Right lobe of liver (tissue), 6 donors: ENCODE measurements around the gene SLC15A3. TPM values are rescaled to one million over a fixed set of nuclear protein-coding genes. Genes with fewer than 3 reads are reported as not detected.

ENCODE experiments used
- ATAC-seq, 4 donors: fragments of 200-7000 bp; cut with Tn5 transposase; one replicate each; pipeline ENCODE4 v1.9.1; 2020; ENCODE audit warnings: mild to moderate bottlenecking in 4 of 4, moderate library complexity in 4 of 4
- DNase-seq, 3 donors: peaks; one replicate each; pipeline ENCODE4 v3.0.0-alpha.2; 2020
- H3K27ac ChIP-seq, 3 donors: fragments of 200-600 bp; one replicate each; pipeline ENCODE4 v1.8.0; 2022
- H3K27me3 ChIP-seq, 2 donors: fragments of 200-600 bp; one replicate each; pipeline ENCODE4 v1.8.0; 2022
- H3K36me3 ChIP-seq, 4 donors: fragments of 200-600 bp; sonication (generic) in 1 of 4; one replicate each; pipeline versions ENCODE4 v1.5.1 to v1.8.0; 2017 to 2022; ENCODE audit warnings: control low read depth in 1 of 4
- H3K4me1 ChIP-seq, 4 donors: fragments of 200-600 bp; sonication (generic) in 1 of 4; one replicate each; pipeline versions ENCODE4 v1.5.1 to v1.8.0; 2017 to 2022; ENCODE audit warnings: control low read depth in 1 of 4
- H3K4me3 ChIP-seq, 3 donors: fragments of 200-600 bp; one replicate each; pipeline ENCODE4 v1.8.0; 2022
- H3K9me3 ChIP-seq, 4 donors: fragments of 200-600 bp; sonication (generic) in 1 of 4; one replicate each; pipeline versions ENCODE4 v1.5.1 to v1.8.0; 2017 to 2022; ENCODE audit warnings: control low read depth in 1 of 4
- CTCF ChIP-seq, 4 donors: fragments of 200-600 bp in 3 of 4; fragments of 450-650 bp in 1 of 4; IDR thresholded peaks; one replicate each; pipeline versions ENCODE4 v1.5.1 to v1.8.0; 2016 to 2022; ENCODE audit warnings: antibody characterized with exemption in 4 of 4, mild to moderate bottlenecking in 2 of 4
- POLR2A ChIP-seq: fragments of 450-650 bp; IDR thresholded peaks from one replicate; pipeline ENCODE4 v1.6.1; 2017; ENCODE audit warnings: antibody characterized with exemption, mild to moderate bottlenecking
- WGBS: methylation state at CpG from one replicate; pipeline ENCODE4 v1.1.6; 2018; ENCODE audit warnings: low coverage, low lambda C conversion rate; ENCODE audit not compliant: insufficient coverage; ENCODE audit errors: missing lambda C conversion rate; 5-methylcytosine and 5-hydroxymethylcytosine counted together
- intact Hi-C, 2 donors: fragments of 100-400 bp; cut with DNase I; formaldehyde crosslinking; loops; one replicate each; pipeline versions ENCODE4 v1.11.2 to v1.14.1; 2022
- total RNA-seq, 6 experiments: library from RNA; depleted of rRNA in 2 of 6; stranded (reverse); fragments of >200 nt in 2 of 6; fragmentation: NEBNext Ultra II Directional in 3 of 6; extraction: Animal tissue kit (Norgen Biotek cat#: 25700) in 3 of 6; gene quantifications; one replicate each; pipeline versions ENCODE4 v1.1.0 to v1.2.4, GENCODE V29; 2016 to 2023
- donor health status: DM: no; HTN: yes; CAD: no.
- donor health status: DM: no; HTN: no; CAD: no.
- donor health status: DM: no; HTN: no; CAD: no.
- donor health status: DM: no; HTN: yes; CAD: no.
- donor health status: DM: no; HTN: yes; CAD: no.

Gene SLC15A3
- total RNA-seq, 6 experiments from 2014 or later: 7.2 to 22.2 (median 9.2) TPM

GRCh38 chr11:60917267-60917666 is 34.7 kb downstream of the SLC15A3 start:
- no peak for DNase-seq
- H3K27me3 ChIP-seq: no peaks in the 10 kb centered on the region
- no peak for TF ChIP-seq POLR2A
- no peak for TF ChIP-seq CTCF (IDR thresholded peaks at IDR 0.05)
- ATAC-seq: no peak
- peaks cover 0 to 12% (median 0%) of the 10 kb centered on the region in 4 donors for H3K4me1 ChIP-seq
- no peaks in the 10 kb centered on the region for H3K9me3 ChIP-seq
- H3K4me3 ChIP-seq: no peak overlapping the region
- H3K27ac ChIP-seq: no peak overlapping the region
- 100% methylated on average over 1 of the region's 1 CpG for WGBS
- intact Hi-C loops: no loop called here
- H3K36me3 ChIP-seq: peaks cover 0 to 26% (median 14%) of the 10 kb centered on the region in 4 donors

- TF ChIP-seq CTCF (IDR thresholded peaks at IDR 0.05) (no peak), POLR2A (no peak)
- Histone ChIP-seq H3K27me3 (no peaks in the 10 kb centered on the region), H3K4me3 (no peak overlapping the region), H3K27ac (no peak overlapping the region), H3K36me3 (peaks cover 0 to 22% (median 11%) of the 10 kb centered on the region in 4 donors), H3K9me3 (no peaks in the 10 kb centered on the region), H3K4me1 (peaks cover 0 to 12% (median 0%) of the 10 kb centered on the region in 4 donors)
- intact Hi-C loops: no loop called here
- 80% methylated on average over 3 of the region's 3 CpGs for whole genome bisulfite sequencing
- DNase-seq (no peak), ATAC-seq (no peak)
Measured at GRCh38 chr11:60916669-60917206, 35.2 kb downstream of the SLC15A3 start.

DNA sequence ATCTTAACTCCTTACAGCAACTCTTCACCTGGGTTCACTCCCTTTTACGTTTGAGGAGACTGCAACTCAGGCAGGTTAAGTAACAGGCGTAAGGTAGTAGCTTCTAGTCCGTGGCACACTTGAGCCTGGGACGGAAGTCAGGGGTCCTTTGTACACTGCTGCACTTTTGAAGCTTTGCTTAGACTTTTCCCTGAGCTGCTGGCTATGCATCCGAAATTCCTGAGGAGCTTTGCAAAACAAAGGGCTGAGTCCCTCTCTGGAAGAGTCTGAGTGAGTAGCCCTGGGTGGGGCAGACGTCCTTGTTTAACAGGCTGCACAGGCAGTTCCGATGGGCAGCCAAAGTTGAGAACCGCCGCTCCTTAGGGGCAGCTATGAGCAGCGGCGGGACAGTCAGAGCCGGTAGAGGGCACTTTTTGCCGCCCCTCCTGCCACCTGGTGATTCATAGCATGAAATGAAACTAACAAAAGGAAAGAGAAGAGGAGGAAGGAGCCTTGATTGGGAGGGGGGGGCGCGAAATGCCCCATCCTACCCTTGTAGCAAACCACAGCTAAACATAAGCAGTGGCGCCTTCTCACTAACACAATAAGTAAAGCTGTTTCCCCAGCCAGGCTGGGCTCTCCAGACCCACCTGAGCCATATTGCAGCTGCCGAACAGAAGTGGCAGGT is 36.6 kb downstream of the SLC15A3 start:
- TF ChIP-seq CTCF (IDR thresholded peaks at IDR 0.05) (peak in 2 of 4 donors; percentile 12 to 19), POLR2A (no peak)
- intact Hi-C loops: no loop called here
- WGBS: 36% methylated on average over 16 of the region's 17 CpGs
- Histone ChIP-seq H3K27ac (no peak overlapping the region), H3K9me3 (no peaks in the 10 kb centered on the region), H3K4me1 (peaks cover 0 to 12% (median 0%) of the 10 kb centered on the region in 4 donors), H3K4me3 (peak overlapping the region; percentile 84 to 93 (median 86)), H3K27me3 (no peaks in the 10 kb centered on the region), H3K36me3 (peaks cover 0 to 9% (median 1%) of the 10 kb centered on the region in 4 donors)
- peak; percentile 3 to 19 (median 10) for ATAC-seq
- DNase-seq: no peak

DNA sequence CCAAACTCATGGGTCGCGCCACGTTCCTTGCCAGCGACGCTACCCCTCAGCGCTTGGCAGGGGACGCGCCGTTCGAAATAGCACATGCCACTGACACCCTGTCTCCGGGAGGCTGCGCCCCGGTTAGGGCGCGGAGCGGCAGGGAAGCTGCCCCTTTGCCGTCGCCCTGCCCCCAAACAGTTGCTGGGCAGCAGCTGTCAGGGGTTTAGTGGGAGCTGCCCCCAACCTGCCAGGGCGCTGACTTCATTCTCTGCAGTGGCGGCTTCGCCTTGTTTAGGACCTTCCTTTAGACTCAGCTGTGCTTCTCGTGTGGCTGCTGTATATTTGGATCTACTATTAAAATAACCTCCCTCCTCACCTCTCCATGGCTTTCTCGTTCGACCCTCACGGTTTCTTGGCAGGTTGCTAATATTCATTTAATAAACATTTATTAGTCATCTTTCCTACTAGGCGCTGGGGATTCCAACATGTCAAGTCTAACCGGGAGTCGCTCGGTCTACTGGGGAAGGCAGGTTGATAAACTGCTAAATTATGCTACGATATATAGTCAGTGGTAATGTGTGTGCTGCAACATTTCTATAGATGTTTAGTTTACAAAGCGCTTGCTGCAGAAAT is 37.2 kb downstream of the SLC15A3 start:
- DNase-seq (peak in 1 of 3 donors; percentile 64), ATAC-seq (peak; percentile 27 to 47 (median 46))
- Histone ChIP-seq H3K27me3 (no peaks in the 10 kb centered on the region), H3K9me3 (no peaks in the 10 kb centered on the region), H3K36me3 (peaks cover 0 to 2% (median 0%) of the 10 kb centered on the region in 4 donors), H3K4me1 (peaks cover 0 to 12% (median 0%) of the 10 kb centered on the region in 4 donors), H3K4me3 (peak overlapping the region; percentile 84 to 93 (median 86)), H3K27ac (peak overlapping the region; percentile 78 to 89 (median 79))
- WGBS: 12% methylated on average over 20 of the region's 31 CpGs
- intact Hi-C loops: no loop called here
- TF ChIP-seq POLR2A (no peak), CTCF (IDR thresholded peaks at IDR 0.05) (no peak)
